GM19395 (cell line): ENCODE results near the gene PNLDC1.
"Not testable (repeated sequence)": the region's sequence is repeated elsewhere in the genome, so short reads cannot be mapped to it uniquely, and the experiment has no call there.

Experiments used
- ATAC-seq: cut with Tn5 transposase; IDR thresholded peaks from one replicate; pipeline ENCODE4 v1.9.1; 2021; ENCODE audit warnings: mild to moderate bottlenecking, moderate library complexity; ENCODE audit not compliant: unreplicated experiment

Gene PNLDC1

GRCh38 chr6:159817951-159818739 lies 18.1 kb downstream of the PNLDC1 start:
- no peak for ATAC-seq

GRCh38 chr6:159819098-159819497 lies 19.0 kb downstream of the PNLDC1 start:
- ATAC-seq = no peak

- peak; percentile 70 for ATAC-seq
Measured at GRCh38 chr6:159819932-159820640, 20.0 kb downstream of the PNLDC1 start.

GRCh38 chr6:159821122-159821521 lies 21.0 kb downstream of the PNLDC1 start:
- no peak for ATAC-seq

GRCh38 chr6:159821726-159822125 lies 21.6 kb downstream of the PNLDC1 start:
- no peak for ATAC-seq

GRCh38 chr6:159823953-159824352 lies 23.9 kb downstream of the PNLDC1 start:
- ATAC-seq = no peak

- ATAC-seq = not testable (repeated sequence)
Measured at GRCh38 chr6:159824690-159825089, 24.6 kb downstream of the PNLDC1 start.

GRCh38 chr6:159826004-159826403 lies 25.9 kb downstream of the PNLDC1 start:
- ATAC-seq = no peak

- no peak for ATAC-seq
Measured at GRCh38 chr6:159826968-159827647, 27.0 kb downstream of the PNLDC1 start.

GRCh38 chr6:159828074-159828473 lies 28.0 kb downstream of the PNLDC1 start:
- no peak for ATAC-seq

GRCh38 chr6:159829526-159829925 lies 29.4 kb downstream of the PNLDC1 start:
- peak; percentile 63 for ATAC-seq

- no peak for ATAC-seq
Measured at GRCh38 chr6:159830501-159831372, 30.7 kb downstream of the PNLDC1 start.

- ATAC-seq = no peak
Measured at GRCh38 chr6:159831373-159831679, 31.2 kb downstream of the PNLDC1 start.

GRCh38 chr6:159832946-159833345 lies 32.9 kb downstream of the PNLDC1 start:
- no peak for ATAC-seq

- no peak for ATAC-seq
Measured at GRCh38 chr6:159833556-159833955, 33.5 kb downstream of the PNLDC1 start.

- no peak for ATAC-seq
Measured at GRCh38 chr6:159833997-159834603, 34.0 kb downstream of the PNLDC1 start.

GRCh38 chr6:159836718-159837490 lies 36.8 kb downstream of the PNLDC1 start:
- ATAC-seq = no peak

GRCh38 chr6:159837511-159837910 lies 37.4 kb downstream of the PNLDC1 start:
- no peak for ATAC-seq

- no peak for ATAC-seq
Measured at GRCh38 chr6:159838020-159838744, 38.1 kb downstream of the PNLDC1 start.
